HepG2 (cell line): Measurements from ENCODE around the gene TDRD6. TPM values are rescaled to one million over a fixed set of nuclear protein-coding genes. Genes with fewer than 3 reads are reported as not detected.

Experiments
- ATAC-seq: fragments of 200-7000 bp; cut with Tn5 transposase; 3 replicates; pipeline ENCODE4 v1.9.1; 2020; ENCODE audit warnings: mild to moderate bottlenecking, moderate library complexity
- BruUV-seq: library from RNA; stranded (reverse); fragments of 400-500 nt; replicated peaks from 2 replicates; lab custom pipeline; 2021; lab: Mats Ljungman, UMichigan
- CTCF ChIA-PET: fragments of 300-600 bp; formaldehyde crosslinking; extraction: SDS; loops from one replicate; lab custom pipeline; 2021; ENCODE audit warnings: low total read pairs, inconsistent platforms, low intra/inter-chr PET ratio; lab: Yijun Ruan, JAX
- POLR2A ChIA-PET: fragments of 350-600 bp; sonication (Branson Sonifier 250); formaldehyde crosslinking; loops from one replicate; lab custom pipeline; 2020; ENCODE audit warnings: antibody characterized with exemption, inconsistent platforms; lab: Yijun Ruan, JAX
- DNase-seq: peaks from one replicate; pipeline ENCODE4 v3.0.0-alpha.2; 2015; ENCODE audit warnings: low spot score
- FAIRE-seq: peaks from 3 replicates; lab custom pipeline; 2011; peaks lifted over from hg19 to GRCh38; lab: Jason Lieb, UNC
- H2AFZ ChIP-seq: one replicate; pipeline ENCODE4 v1.6.1; 2011; ENCODE audit warnings: low read length, inconsistent platforms
- H3K27ac ChIP-seq: fragments of 300-600 bp; 3 replicates; pipeline ENCODE4 v1.8.0; 2011; ENCODE audit warnings: mixed run types, mild to moderate bottlenecking, mixed read lengths, low read length, inconsistent platforms; ENCODE audit not compliant: insufficient read depth; ENCODE audit errors: extremely low read length
- H3K27me3 ChIP-seq, 2 experiments: fragments of 200-600 bp in 1 of 2; 2 replicates in 1 of 2; 3 replicates in 1 of 2; pipeline versions ENCODE4 v1.6.0 to v1.8.0; 2011; ENCODE audit warnings: low read length in 2 of 2, mild to moderate bottlenecking in 2 of 2, moderate library complexity in 2 of 2, inconsistent platforms in 1 of 2; ENCODE audit not compliant: insufficient read depth in 2 of 2, control insufficient read depth in 1 of 2
- H3K36me3 ChIP-seq, 2 experiments: fragments of 200-600 bp in 1 of 2; replicated peaks in 1 of 2; 2 replicates in 1 of 2; 3 replicates in 1 of 2; pipeline versions ENCODE4 v1.5.1 to v1.8.0; 2011; ENCODE audit warnings: low read length in 2 of 2, inconsistent platforms in 1 of 2; ENCODE audit not compliant: insufficient read depth in 2 of 2, control insufficient read depth in 1 of 2
- H3K4me1 ChIP-seq: 2 replicates; pipeline ENCODE4 v1.5.1; 2012; ENCODE audit warnings: low read length, inconsistent platforms; ENCODE audit not compliant: insufficient read depth
- H3K4me2 ChIP-seq: 2 replicates; pipeline ENCODE4 v1.6.0; 2011; ENCODE audit warnings: low read depth, low read length, inconsistent platforms
- H3K4me3 ChIP-seq, 3 experiments: fragments of 200-600 bp in 1 of 3; sonication (generic), shearing (Covaris generic) in 1 of 3; replicated peaks in 1 of 3; 2 replicates each; pipeline ENCODE4 v1.5.1; 2011 to 2016; ENCODE audit warnings: low read length in 3 of 3, inconsistent platforms in 2 of 3, low read depth in 2 of 3, mild to moderate bottlenecking in 2 of 3, control low read depth in 1 of 3, mixed read lengths in 1 of 3; ENCODE audit not compliant: insufficient read depth in 1 of 3
- H3K79me2 ChIP-seq: one replicate; pipeline ENCODE4 v1.6.1; 2011; ENCODE audit warnings: low read length, inconsistent platforms; ENCODE audit not compliant: insufficient read depth
- H3K9ac ChIP-seq: 2 replicates; pipeline ENCODE4 v1.6.0; 2011; ENCODE audit warnings: mild to moderate bottlenecking, low read depth, low read length, inconsistent platforms; ENCODE audit not compliant: insufficient read depth
- H3K9me3 ChIP-seq: 2 replicates; pipeline ENCODE4 v1.5.1; 2012; ENCODE audit warnings: mild to moderate bottlenecking, low read length
- H4K20me1 ChIP-seq: 2 replicates; pipeline ENCODE4 v1.6.0; 2011; ENCODE audit warnings: inconsistent platforms, mild to moderate bottlenecking, low read length, moderate library complexity; ENCODE audit not compliant: insufficient read depth
- BHLHE40 ChIP-seq: IDR thresholded peaks from 2 replicates; pipeline ENCODE4 v1.6.1; 2011; ENCODE audit warnings: low read length, improper control_type of control experiment
- HOXA5 ChIP-seq: sonication (generic); formaldehyde crosslinking; IDR thresholded peaks from 2 replicates; pipeline ENCODE4 v1.4.0; 2020; ENCODE audit warnings: missing genetic modification reagents
- KDM6A ChIP-seq: IDR thresholded peaks from 2 replicates; pipeline ENCODE4 v1.6.1; 2016; ENCODE audit warnings: low read depth
- NR1H2 ChIP-seq: sonication (generic); formaldehyde crosslinking; IDR thresholded peaks from 2 replicates; pipeline ENCODE4 v1.8.1; 2022; ENCODE audit warnings: low read depth, missing genetic modification reagents, borderline replicate concordance
- POLR2AphosphoS5 ChIP-seq: IDR thresholded peaks from 2 replicates; pipeline ENCODE4 v1.6.1; 2012; ENCODE audit warnings: low read depth, low read length
- ZNF230 ChIP-seq: sonication (generic); formaldehyde crosslinking; IDR thresholded peaks from 2 replicates; pipeline ENCODE4 v1.4.0; 2020; ENCODE audit warnings: mild to moderate bottlenecking, missing genetic modification reagents
- ZNF652 ChIP-seq: IDR thresholded peaks from 2 replicates; pipeline ENCODE4 v1.6.1; 2016; ENCODE audit warnings: low read depth, borderline replicate concordance
- ZNF773 ChIP-seq: sonication (generic); formaldehyde crosslinking; IDR thresholded peaks from 2 replicates; pipeline ENCODE4 v1.4.0; 2020; ENCODE audit warnings: missing genetic modification reagents, borderline replicate concordance
- WGBS: methylation state at CpG from one replicate; pipeline ENCODE4 v1.1.6; 2017; ENCODE audit warnings: low lambda C conversion rate; 5-methylcytosine and 5-hydroxymethylcytosine counted together
- in situ Hi-C: cut with HindIII; loops from 2 replicates; pipeline ENCODE4 v1.10.0; 2017; ENCODE audit warnings: low pct_unique_long_range_greater_than_20kb; ENCODE audit not compliant: extremely low pct_ligation_motif_present
- intact Hi-C: fragments of 100-400 bp; cut with micrococcal nuclease; formaldehyde crosslinking; loops from one replicate; pipeline ENCODE4 v1.10.0; 2022; ENCODE audit not compliant: unreplicated experiment
- polyA plus RNA-seq, 8 experiments: library from polyadenylated mRNA; depleted of rRNA in 3 of 8; stranded (reverse) in 7 of 8; unstranded in 1 of 8; fragments of >200 nt; fragmentation: Illumina TruSeq in 4 of 8; extraction: Trizol in 4 of 8; gene quantifications; 2 replicates each; pipeline versions ENCODE4 v1.2.1 to v1.2.3, GENCODE V29; 2011 to 2016; ENCODE audit warnings: low read depth in 4 of 8, missing spikeins in 1 of 8, mixed read lengths in 1 of 8; ENCODE audit not compliant: insufficient read depth in 1 of 8
- total RNA-seq, 5 experiments: library from RNA; depleted of rRNA; stranded (reverse); fragments of >200 nt; fragmentation: Illumina TruSeq; extraction: Trizol; gene quantifications; 2 replicates each; pipeline ENCODE4 v1.2.3, GENCODE V29; 2016; ENCODE audit warnings: low read depth in 1 of 5
- TF ChIP-seq, protein P1 (sequence below): IDR thresholded peaks from 2 replicates; pipeline ENCODE4 v1.6.1; 2012; ENCODE audit warnings: low read depth, low read length, improper control_type of control experiment
- TF ChIP-seq, protein P2 (sequence below): sonication (generic); formaldehyde crosslinking; IDR thresholded peaks from 2 replicates; pipeline ENCODE4 v1.4.0; 2020; ENCODE audit warnings: missing genetic modification reagents, borderline replicate concordance

TDRD6 gene
- total and polyA plus RNA-seq, 2 of the 13 experiments (the other 11 are each of a cell fraction or from before 2014, with no cell fraction given), result not detected

DNA sequence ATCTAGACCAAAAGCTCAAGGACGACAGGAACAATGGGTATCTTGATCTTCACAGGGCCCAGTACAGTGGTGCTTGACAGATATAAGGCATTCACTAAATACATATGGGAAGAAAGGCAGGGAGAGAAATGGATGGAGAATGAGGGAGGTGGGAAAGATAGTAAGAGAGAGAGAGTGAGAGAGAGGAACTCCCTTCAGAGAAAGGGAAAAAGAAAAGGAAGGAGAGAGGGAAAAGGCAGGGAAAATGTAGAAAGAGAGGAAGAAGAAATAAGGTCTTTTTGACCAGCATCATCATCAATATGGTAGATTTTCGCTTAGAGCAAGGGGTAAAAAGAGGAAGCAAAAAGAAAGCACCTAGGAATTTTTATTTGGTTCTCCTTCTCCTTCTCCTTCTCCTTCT, 58.3 kb downstream of the TDRD6 start:
- H3K4me2 ChIP-seq, result no peak overlapping the region
- ChIA-PET POLR2A (no interaction called here), CTCF (no interaction called here)
- 0% methylated on average over 2 of the region's 2 CpGs for WGBS
- H3K27ac ChIP-seq, result no peak overlapping the region
- no peak for TF ChIP-seq ZNF773
- TF ChIP-seq HOXA5 (CRISPR knock-in tag), result no peak
- no peak for TF ChIP-seq ZNF230 (CRISPR knock-in tag)
- TF ChIP-seq, protein P1, sequence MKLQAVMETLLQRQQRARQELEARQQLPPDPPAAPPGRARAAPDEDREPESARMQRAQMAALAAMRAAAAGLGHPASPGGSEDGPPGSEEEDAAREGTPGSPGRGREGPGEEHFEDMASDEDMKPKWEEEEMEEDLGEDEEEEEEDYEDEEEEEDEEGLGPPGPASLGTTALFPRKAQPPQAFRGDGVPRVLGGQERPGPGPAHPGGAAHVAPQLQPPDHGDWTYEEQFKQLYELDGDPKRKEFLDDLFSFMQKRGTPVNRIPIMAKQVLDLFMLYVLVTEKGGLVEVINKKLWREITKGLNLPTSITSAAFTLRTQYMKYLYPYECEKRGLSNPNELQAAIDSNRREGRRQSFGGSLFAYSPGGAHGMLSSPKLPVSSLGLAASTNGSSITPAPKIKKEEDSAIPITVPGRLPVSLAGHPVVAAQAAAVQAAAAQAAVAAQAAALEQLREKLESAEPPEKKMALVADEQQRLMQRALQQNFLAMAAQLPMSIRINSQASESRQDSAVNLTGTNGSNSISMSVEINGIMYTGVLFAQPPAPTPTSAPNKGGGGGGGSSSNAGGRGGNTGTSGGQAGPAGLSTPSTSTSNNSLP, result no peak
- TF ChIP-seq POLR2AphosphoS5, result no peak
- TF ChIP-seq, protein P2, sequence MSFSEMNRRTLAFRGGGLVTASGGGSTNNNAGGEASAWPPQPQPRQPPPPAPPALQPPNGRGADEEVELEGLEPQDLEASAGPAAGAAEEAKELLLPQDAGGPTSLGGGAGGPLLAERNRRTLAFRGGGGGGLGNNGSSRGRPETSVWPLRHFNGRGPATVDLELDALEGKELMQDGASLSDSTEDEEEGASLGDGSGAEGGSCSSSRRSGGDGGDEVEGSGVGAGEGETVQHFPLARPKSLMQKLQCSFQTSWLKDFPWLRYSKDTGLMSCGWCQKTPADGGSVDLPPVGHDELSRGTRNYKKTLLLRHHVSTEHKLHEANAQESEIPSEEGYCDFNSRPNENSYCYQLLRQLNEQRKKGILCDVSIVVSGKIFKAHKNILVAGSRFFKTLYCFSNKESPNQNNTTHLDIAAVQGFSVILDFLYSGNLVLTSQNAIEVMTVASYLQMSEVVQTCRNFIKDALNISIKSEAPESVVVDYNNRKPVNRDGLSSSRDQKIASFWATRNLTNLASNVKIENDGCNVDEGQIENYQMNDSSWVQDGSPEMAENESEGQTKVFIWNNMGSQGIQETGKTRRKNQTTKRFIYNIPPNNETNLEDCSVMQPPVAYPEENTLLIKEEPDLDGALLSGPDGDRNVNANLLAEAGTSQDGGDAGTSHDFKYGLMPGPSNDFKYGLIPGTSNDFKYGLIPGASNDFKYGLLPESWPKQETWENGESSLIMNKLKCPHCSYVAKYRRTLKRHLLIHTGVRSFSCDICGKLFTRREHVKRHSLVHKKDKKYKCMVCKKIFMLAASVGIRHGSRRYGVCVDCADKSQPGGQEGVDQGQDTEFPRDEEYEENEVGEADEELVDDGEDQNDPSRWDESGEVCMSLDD, result no peak
- TF ChIP-seq NR1H2 (CRISPR knock-in tag), result no peak
- no peak for TF ChIP-seq BHLHE40
- no peak for TF ChIP-seq KDM6A (CRISPR knock-in tag)
- no peak for TF ChIP-seq ZNF652
- BruUV-seq, result no TSS peak
- H3K79me2 ChIP-seq, result no peaks in the 10 kb centered on the region
- in situ Hi-C loops (no loop called here), intact Hi-C loops (no loop called here)
- H3K9ac ChIP-seq, result no peak overlapping the region
- no peak for ATAC-seq
- no peak for DNase-seq
- H3K9me3 ChIP-seq, result no peaks in the 10 kb centered on the region
- H3K36me3 ChIP-seq, result no peaks in the 10 kb centered on the region
- H3K4me1 ChIP-seq, result no peaks in the 10 kb centered on the region
- H3K27me3 ChIP-seq, result no peaks in the 10 kb centered on the region
- H3K4me3 ChIP-seq, result no peak overlapping the region
- H2AFZ ChIP-seq, result no peak overlapping the region
- FAIRE-seq, result no peak
- H4K20me1 ChIP-seq, result no peaks in the 10 kb centered on the region
